ENCODE results near the gene SGPP1.

DNA sequence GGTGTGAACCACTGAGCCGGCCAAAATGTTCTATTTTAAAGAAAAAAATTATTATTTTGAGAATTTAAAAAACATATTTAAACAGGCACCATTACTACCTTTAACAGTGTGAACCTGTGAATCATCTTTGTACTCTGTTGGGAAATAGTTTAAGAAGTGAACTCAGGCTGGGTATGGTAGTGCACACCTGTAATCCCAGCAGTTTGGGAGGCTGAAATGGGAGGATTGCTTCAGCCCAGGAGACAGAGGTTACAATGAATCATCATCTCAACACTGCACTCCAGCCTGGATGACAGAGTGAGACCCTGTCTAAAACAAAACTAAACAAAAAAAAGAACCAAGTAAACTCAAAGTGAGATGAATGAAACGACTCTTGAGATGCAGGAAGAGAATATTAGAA lies 83.1 kb downstream of the SGPP1 start:
- TF ChIP-seq POLR2A (IDR thresholded peaks at IDR 0.05): no peak
- TF ChIP-seq, protein P1, sequence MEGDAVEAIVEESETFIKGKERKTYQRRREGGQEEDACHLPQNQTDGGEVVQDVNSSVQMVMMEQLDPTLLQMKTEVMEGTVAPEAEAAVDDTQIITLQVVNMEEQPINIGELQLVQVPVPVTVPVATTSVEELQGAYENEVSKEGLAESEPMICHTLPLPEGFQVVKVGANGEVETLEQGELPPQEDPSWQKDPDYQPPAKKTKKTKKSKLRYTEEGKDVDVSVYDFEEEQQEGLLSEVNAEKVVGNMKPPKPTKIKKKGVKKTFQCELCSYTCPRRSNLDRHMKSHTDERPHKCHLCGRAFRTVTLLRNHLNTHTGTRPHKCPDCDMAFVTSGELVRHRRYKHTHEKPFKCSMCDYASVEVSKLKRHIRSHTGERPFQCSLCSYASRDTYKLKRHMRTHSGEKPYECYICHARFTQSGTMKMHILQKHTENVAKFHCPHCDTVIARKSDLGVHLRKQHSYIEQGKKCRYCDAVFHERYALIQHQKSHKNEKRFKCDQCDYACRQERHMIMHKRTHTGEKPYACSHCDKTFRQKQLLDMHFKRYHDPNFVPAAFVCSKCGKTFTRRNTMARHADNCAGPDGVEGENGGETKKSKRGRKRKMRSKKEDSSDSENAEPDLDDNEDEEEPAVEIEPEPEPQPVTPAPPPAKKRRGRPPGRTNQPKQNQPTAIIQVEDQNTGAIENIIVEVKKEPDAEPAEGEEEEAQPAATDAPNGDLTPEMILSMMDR (IDR thresholded peaks at IDR 0.05): no peak
- no peak for TF ChIP-seq POLR2AphosphoS5 (IDR thresholded peaks at IDR 0.05)
- TF ChIP-seq EP300 (IDR thresholded peaks at IDR 0.05): no peak

Data from upper lobe of left lung (tissue), 4 donors.